PC-9 (cell line): ENCODE results near the gene ARID2.

ENCODE experiments used
- EZH2 ChIP-seq: fragments of 200-600 bp; sonication (generic); IDR thresholded peaks from 2 replicates; pipeline ENCODE4 v1.8.0; 2017; ENCODE audit warnings: antibody characterized with exemption, low read depth
- TF ChIP-seq, protein P1 (sequence below): fragments of 200-600 bp; sonication (generic); conservative IDR thresholded peaks from 2 replicates; pipeline ENCODE4 v1.6.1; 2017; ENCODE audit warnings: mixed run types, antibody characterized with exemption, mild to moderate bottlenecking, moderate library complexity

DNA sequence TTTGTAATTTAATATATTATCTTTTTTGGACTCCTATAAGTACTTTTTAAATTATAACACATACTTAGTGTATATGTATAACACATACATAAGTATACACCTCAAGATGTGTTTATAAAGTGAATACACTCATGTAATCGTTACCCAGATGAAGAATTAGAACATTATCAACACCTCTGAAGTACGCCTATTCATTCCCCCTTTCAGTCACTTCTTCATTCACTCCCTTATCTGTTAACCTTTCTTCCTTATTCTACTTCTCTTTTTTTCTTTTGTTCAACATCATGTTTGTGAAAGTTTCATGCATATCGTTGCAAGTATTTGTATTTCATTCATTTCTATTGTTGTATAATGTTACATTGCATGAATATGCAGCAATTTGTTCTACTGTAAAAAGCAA lies 98.5 kb downstream of the ARID2 start:
- TF ChIP-seq, protein P1, sequence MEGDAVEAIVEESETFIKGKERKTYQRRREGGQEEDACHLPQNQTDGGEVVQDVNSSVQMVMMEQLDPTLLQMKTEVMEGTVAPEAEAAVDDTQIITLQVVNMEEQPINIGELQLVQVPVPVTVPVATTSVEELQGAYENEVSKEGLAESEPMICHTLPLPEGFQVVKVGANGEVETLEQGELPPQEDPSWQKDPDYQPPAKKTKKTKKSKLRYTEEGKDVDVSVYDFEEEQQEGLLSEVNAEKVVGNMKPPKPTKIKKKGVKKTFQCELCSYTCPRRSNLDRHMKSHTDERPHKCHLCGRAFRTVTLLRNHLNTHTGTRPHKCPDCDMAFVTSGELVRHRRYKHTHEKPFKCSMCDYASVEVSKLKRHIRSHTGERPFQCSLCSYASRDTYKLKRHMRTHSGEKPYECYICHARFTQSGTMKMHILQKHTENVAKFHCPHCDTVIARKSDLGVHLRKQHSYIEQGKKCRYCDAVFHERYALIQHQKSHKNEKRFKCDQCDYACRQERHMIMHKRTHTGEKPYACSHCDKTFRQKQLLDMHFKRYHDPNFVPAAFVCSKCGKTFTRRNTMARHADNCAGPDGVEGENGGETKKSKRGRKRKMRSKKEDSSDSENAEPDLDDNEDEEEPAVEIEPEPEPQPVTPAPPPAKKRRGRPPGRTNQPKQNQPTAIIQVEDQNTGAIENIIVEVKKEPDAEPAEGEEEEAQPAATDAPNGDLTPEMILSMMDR: no peak
- TF ChIP-seq EZH2: no peak
